Neural cell (in vitro differentiated cells): Measurements from ENCODE around the gene CHRDL2. TPM values are rescaled to one million over a fixed set of nuclear protein-coding genes. Genes with fewer than 3 reads are reported as not detected.

Source experiments
- H2AFZ ChIP-seq: fragments of 200-600, 300-800 bp; sonication (generic), shearing (Covaris generic); 2 replicates; pipeline ENCODE4 v1.6.0; 2014; ENCODE audit warnings: low read depth, mild to moderate bottlenecking, antibody characterized with exemption, low read length, moderate library complexity
- H3F3A ChIP-seq: fragments of 200-600 bp; shearing (Covaris generic); 2 replicates; pipeline ENCODE4 v1.6.1; 2016; ENCODE audit warnings: mild to moderate bottlenecking, moderate library complexity, mixed read lengths, antibody characterized with exemption, low read length; ENCODE audit not compliant: insufficient read depth, poor library complexity, severe bottlenecking
- H3K27ac ChIP-seq: fragments of 200-600, 300-800 bp; sonication (generic), shearing (Covaris generic); 2 replicates; pipeline ENCODE4 v1.5.1; 2014; ENCODE audit warnings: mild to moderate bottlenecking, low read length, moderate library complexity
- H3K27me3 ChIP-seq: fragments of 300-800, 200-600 bp; sonication (generic), shearing (Covaris generic); 2 replicates; pipeline ENCODE4 v1.6.0; 2014; ENCODE audit warnings: mild to moderate bottlenecking, low read depth, low read length, moderate library complexity; ENCODE audit not compliant: insufficient read depth
- H3K36me3 ChIP-seq: fragments of 300-800, 200-600 bp; sonication (generic), shearing (Covaris generic); 2 replicates; pipeline ENCODE4 v1.5.1; 2014; ENCODE audit warnings: mild to moderate bottlenecking, antibody characterized with exemption, low read length, moderate library complexity; ENCODE audit not compliant: insufficient read depth
- H3K4me2 ChIP-seq: fragments of 300-800, 200-600 bp; sonication (generic), shearing (Covaris generic); 2 replicates; pipeline ENCODE4 v1.6.0; 2014; ENCODE audit warnings: mild to moderate bottlenecking, low read length
- H3K4me3 ChIP-seq: fragments of 300-800, 200-600 bp; sonication (generic), shearing (Covaris generic); 2 replicates; pipeline ENCODE4 v1.5.1; 2014; ENCODE audit warnings: mild to moderate bottlenecking, low read length, moderate library complexity
- H3K79me2 ChIP-seq: fragments of 200-600 bp; shearing (Covaris generic); replicated peaks from 2 replicates; pipeline ENCODE4 v1.6.0; 2014; ENCODE audit warnings: mild to moderate bottlenecking, low read length, moderate library complexity; ENCODE audit not compliant: insufficient read depth
- H3K9ac ChIP-seq: fragments of 300-800, 200-600 bp; sonication (generic), shearing (Covaris generic); 2 replicates; pipeline ENCODE4 v1.6.1; 2016; ENCODE audit warnings: mild to moderate bottlenecking, low read length, mixed read lengths
- H3K9me2 ChIP-seq: fragments of 200-600 bp; shearing (Covaris generic); 2 replicates; pipeline ENCODE4 v1.6.1; 2016; ENCODE audit warnings: mild to moderate bottlenecking, low read length, mixed read lengths; ENCODE audit not compliant: insufficient read depth
- H3K9me3 ChIP-seq: fragments of 200-600, 300-800 bp; sonication (generic), shearing (Covaris generic); 2 replicates; pipeline ENCODE4 v1.6.1; 2016; ENCODE audit warnings: mild to moderate bottlenecking, mixed run types, low read length, moderate library complexity, mixed read lengths
- H4K20me1 ChIP-seq: fragments of 200-600 bp; shearing (Covaris generic); 2 replicates; pipeline ENCODE4 v1.6.1; 2016; ENCODE audit warnings: mild to moderate bottlenecking, mixed run types; ENCODE audit not compliant: insufficient read depth
- EP300 ChIP-seq: fragments of 450-650 bp; conservative IDR thresholded peaks from 2 replicates; pipeline ENCODE4 v1.6.1; 2014; ENCODE audit warnings: antibody characterized with exemption, mild to moderate bottlenecking, moderate library complexity; ENCODE audit not compliant: poor library complexity, severe bottlenecking
- EZH2 ChIP-seq: fragments of 200-600, 300-800 bp; shearing (Covaris generic), sonication (generic); IDR thresholded peaks from 2 replicates; pipeline ENCODE4 v1.6.1; 2014; ENCODE audit warnings: antibody characterized with exemption, low read length, borderline replicate concordance, mild to moderate bottlenecking; ENCODE audit not compliant: insufficient read depth, poor library complexity, severe bottlenecking
- MXI1 ChIP-seq: fragments of 450-650 bp; conservative IDR thresholded peaks from 2 replicates; pipeline ENCODE4 v1.6.1; 2014; ENCODE audit warnings: antibody characterized with exemption, mild to moderate bottlenecking; ENCODE audit not compliant: poor library complexity, severe bottlenecking
- POLR2AphosphoS5 ChIP-seq: IDR thresholded peaks from 2 replicates; pipeline ENCODE4 v1.6.1; 2012
- RAD21 ChIP-seq: fragments of 450-650 bp; conservative IDR thresholded peaks from 2 replicates; pipeline ENCODE4 v1.6.1; 2014; ENCODE audit warnings: antibody characterized with exemption, mild to moderate bottlenecking, moderate library complexity
- SMC3 ChIP-seq: fragments of 450-650 bp; conservative IDR thresholded peaks from 2 replicates; pipeline ENCODE4 v1.6.1; 2014; ENCODE audit warnings: antibody characterized with exemption, mild to moderate bottlenecking, moderate library complexity; ENCODE audit not compliant: poor library complexity
- TAF1 ChIP-seq: IDR thresholded peaks from 2 replicates; pipeline ENCODE4 v1.6.1; 2012; ENCODE audit warnings: low read depth
- polyA plus RNA-seq: library from polyadenylated mRNA; depleted of rRNA; stranded (reverse); fragments of >200 nt; gene quantifications from 2 replicates; pipeline ENCODE4 v1.2.3, GENCODE V29; 2014
- TF ChIP-seq, protein P1 (sequence below): fragments of 450-650 bp; IDR thresholded peaks from 2 replicates; pipeline ENCODE4 v1.5.1; 2014; ENCODE audit warnings: antibody characterized with exemption, mild to moderate bottlenecking, moderate library complexity; ENCODE audit not compliant: poor library complexity, severe bottlenecking
- TF ChIP-seq, protein P2 (sequence below): IDR thresholded peaks from 2 replicates; pipeline ENCODE4 v1.6.1; 2012; ENCODE audit warnings: borderline replicate concordance

CHRDL2 gene
- polyA plus RNA-seq, 1 donor from 2014 or later: not detected

- Histone ChIP-seq H3K36me3 (no peaks in the 10 kb centered on the region), H3K27ac (no peak overlapping the region), H3K9me2 (no peaks in the 10 kb centered on the region), H3F3A (no peaks in the 10 kb centered on the region), H2AFZ (no peak overlapping the region), H3K9ac (no peak overlapping the region), H3K4me3 (no peak overlapping the region), H3K9me3 (no peaks in the 10 kb centered on the region), H3K27me3 (no peaks in the 10 kb centered on the region), H3K79me2 (peaks cover 12% of the 10 kb centered on the region), H3K4me2 (no peak overlapping the region), H4K20me1 (no peaks in the 10 kb centered on the region)
- TF ChIP-seq RAD21: no peak
- TF ChIP-seq TAF1: no peak
- no peak for TF ChIP-seq EP300
- TF ChIP-seq MXI1: no peak
- TF ChIP-seq SMC3: no peak
- no peak for TF ChIP-seq POLR2AphosphoS5
- TF ChIP-seq EZH2: no peak
- TF ChIP-seq, protein P1, sequence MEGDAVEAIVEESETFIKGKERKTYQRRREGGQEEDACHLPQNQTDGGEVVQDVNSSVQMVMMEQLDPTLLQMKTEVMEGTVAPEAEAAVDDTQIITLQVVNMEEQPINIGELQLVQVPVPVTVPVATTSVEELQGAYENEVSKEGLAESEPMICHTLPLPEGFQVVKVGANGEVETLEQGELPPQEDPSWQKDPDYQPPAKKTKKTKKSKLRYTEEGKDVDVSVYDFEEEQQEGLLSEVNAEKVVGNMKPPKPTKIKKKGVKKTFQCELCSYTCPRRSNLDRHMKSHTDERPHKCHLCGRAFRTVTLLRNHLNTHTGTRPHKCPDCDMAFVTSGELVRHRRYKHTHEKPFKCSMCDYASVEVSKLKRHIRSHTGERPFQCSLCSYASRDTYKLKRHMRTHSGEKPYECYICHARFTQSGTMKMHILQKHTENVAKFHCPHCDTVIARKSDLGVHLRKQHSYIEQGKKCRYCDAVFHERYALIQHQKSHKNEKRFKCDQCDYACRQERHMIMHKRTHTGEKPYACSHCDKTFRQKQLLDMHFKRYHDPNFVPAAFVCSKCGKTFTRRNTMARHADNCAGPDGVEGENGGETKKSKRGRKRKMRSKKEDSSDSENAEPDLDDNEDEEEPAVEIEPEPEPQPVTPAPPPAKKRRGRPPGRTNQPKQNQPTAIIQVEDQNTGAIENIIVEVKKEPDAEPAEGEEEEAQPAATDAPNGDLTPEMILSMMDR: no peak
- TF ChIP-seq, protein P2, sequence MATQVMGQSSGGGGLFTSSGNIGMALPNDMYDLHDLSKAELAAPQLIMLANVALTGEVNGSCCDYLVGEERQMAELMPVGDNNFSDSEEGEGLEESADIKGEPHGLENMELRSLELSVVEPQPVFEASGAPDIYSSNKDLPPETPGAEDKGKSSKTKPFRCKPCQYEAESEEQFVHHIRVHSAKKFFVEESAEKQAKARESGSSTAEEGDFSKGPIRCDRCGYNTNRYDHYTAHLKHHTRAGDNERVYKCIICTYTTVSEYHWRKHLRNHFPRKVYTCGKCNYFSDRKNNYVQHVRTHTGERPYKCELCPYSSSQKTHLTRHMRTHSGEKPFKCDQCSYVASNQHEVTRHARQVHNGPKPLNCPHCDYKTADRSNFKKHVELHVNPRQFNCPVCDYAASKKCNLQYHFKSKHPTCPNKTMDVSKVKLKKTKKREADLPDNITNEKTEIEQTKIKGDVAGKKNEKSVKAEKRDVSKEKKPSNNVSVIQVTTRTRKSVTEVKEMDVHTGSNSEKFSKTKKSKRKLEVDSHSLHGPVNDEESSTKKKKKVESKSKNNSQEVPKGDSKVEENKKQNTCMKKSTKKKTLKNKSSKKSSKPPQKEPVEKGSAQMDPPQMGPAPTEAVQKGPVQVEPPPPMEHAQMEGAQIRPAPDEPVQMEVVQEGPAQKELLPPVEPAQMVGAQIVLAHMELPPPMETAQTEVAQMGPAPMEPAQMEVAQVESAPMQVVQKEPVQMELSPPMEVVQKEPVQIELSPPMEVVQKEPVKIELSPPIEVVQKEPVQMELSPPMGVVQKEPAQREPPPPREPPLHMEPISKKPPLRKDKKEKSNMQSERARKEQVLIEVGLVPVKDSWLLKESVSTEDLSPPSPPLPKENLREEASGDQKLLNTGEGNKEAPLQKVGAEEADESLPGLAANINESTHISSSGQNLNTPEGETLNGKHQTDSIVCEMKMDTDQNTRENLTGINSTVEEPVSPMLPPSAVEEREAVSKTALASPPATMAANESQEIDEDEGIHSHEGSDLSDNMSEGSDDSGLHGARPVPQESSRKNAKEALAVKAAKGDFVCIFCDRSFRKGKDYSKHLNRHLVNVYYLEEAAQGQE: no peak
Observed at GRCh38 chr11:74778581-74778980, 47.4 kb upstream of the CHRDL2 start.

- Histone ChIP-seq H3K79me2 (peaks cover 13% of the 10 kb centered on the region), H3K4me3 (no peak overlapping the region), H4K20me1 (no peaks in the 10 kb centered on the region)
Observed at GRCh38 chr11:74777877-74778276, 46.7 kb upstream of the CHRDL2 start.

More at GRCh38 chr11:74777877-74778276, 46.7 kb upstream of the CHRDL2 start:
- Histone ChIP-seq H3K27ac (no peak overlapping the region), H3K9me2 (no peaks in the 10 kb centered on the region), H3F3A (no peaks in the 10 kb centered on the region), H3K9me3 (no peaks in the 10 kb centered on the region), H2AFZ (no peak overlapping the region), H3K4me2 (no peak overlapping the region), H3K9ac (no peak overlapping the region), H3K36me3 (no peaks in the 10 kb centered on the region), H3K27me3 (no peaks in the 10 kb centered on the region)
- TF ChIP-seq, protein P2: no peak
- TF ChIP-seq SMC3: no peak
- TF ChIP-seq EP300: no peak
- no peak for TF ChIP-seq EZH2
- TF ChIP-seq TAF1: no peak
- TF ChIP-seq MXI1: no peak
- no peak for TF ChIP-seq RAD21
- TF ChIP-seq POLR2AphosphoS5: no peak
- TF ChIP-seq, protein P1: no peak
